K562 (cell line): ENCODE results near the gene OGFR. TPM values are rescaled to one million over a fixed set of nuclear protein-coding genes. Genes with fewer than 3 reads are reported as not detected.
A peak's percentile ranks its signal among the peaks of the same experiment; 100 is the strongest.

Source experiments
- ATAC-seq: fragments of 200-7000 bp; cut with Tn5 transposase; 3 replicates; pipeline ENCODE4 v1.9.1; 2020; ENCODE audit warnings: moderate library complexity
- BruUV-seq: library from RNA; stranded (reverse); fragments of 400-500 nt; replicated peaks from 2 replicates; lab custom pipeline; 2021; lab: Mats Ljungman, UMichigan
- CTCF ChIA-PET: fragments of 300-600 bp; formaldehyde crosslinking; extraction: SDS; loops from one replicate; lab custom pipeline; 2021; ENCODE audit warnings: low intra/inter-chr PET ratio; lab: Yijun Ruan, JAX
- POLR2A ChIA-PET: fragments of 300-600, 350-650 bp; sonication (Branson Sonifier 250); formaldehyde crosslinking; extraction: SDS; loops from one replicate; lab custom pipeline; 2021; ENCODE audit warnings: antibody characterized with exemption, inconsistent platforms; lab: Yijun Ruan, JAX
- DNase-seq, 4 experiments: peaks; one replicate each; pipeline versions ENCODE4 v3.0.0 to v3.0.0-alpha.2; 2011 to 2018; ENCODE audit warnings: low spot score in 3 of 4, mixed read lengths in 3 of 4; ENCODE audit errors: extremely low read depth in 1 of 4
- FAIRE-seq: peaks from 2 replicates; lab custom pipeline; 2011; peaks lifted over from hg19 to GRCh38; lab: Jason Lieb, UNC
- H2AFZ ChIP-seq: 2 replicates; pipeline ENCODE4 v1.6.0; 2011; ENCODE audit warnings: low read depth, low read length, control low read depth, inconsistent platforms
- H3K27ac ChIP-seq: fragments of 200-600 bp; 3 replicates; pipeline ENCODE4 v1.8.0; 2011; ENCODE audit warnings: low read depth, mild to moderate bottlenecking, control low read depth, inconsistent platforms, low read length, moderate library complexity, mixed read lengths; ENCODE audit errors: extremely low read depth
- H3K27me3 ChIP-seq, 2 experiments: fragments of 300-600 bp in 1 of 2; 2 replicates in 1 of 2; 3 replicates in 1 of 2; pipeline versions ENCODE4 v1.6.0 to v1.8.0; 2011; ENCODE audit warnings: inconsistent platforms in 2 of 2, low read length in 2 of 2, mild to moderate bottlenecking in 1 of 2, mixed read lengths in 1 of 2, moderate library complexity in 1 of 2; ENCODE audit not compliant: control insufficient read depth in 2 of 2, insufficient read depth in 2 of 2
- H3K36me3 ChIP-seq: fragments of 300-600 bp; 3 replicates; pipeline ENCODE4 v1.8.0; 2011; ENCODE audit warnings: mild to moderate bottlenecking, low read length, inconsistent platforms; ENCODE audit not compliant: control insufficient read depth, insufficient read depth
- H3K4me1 ChIP-seq, 2 experiments: fragments of 200-600 bp in 1 of 2; replicated peaks in 1 of 2; 2 replicates in 1 of 2; 3 replicates in 1 of 2; pipeline versions ENCODE4 v1.5.1 to v1.8.0; 2011; ENCODE audit warnings: inconsistent platforms in 2 of 2, low read length in 2 of 2, mild to moderate bottlenecking in 1 of 2, mixed read lengths in 1 of 2, moderate library complexity in 1 of 2; ENCODE audit not compliant: control insufficient read depth in 2 of 2, insufficient read depth in 2 of 2
- H3K4me2 ChIP-seq: 2 replicates; pipeline ENCODE4 v1.6.1; 2011; ENCODE audit warnings: low read length, control low read depth, inconsistent platforms, mixed read lengths; ENCODE audit not compliant: insufficient read depth
- H3K4me3 ChIP-seq: fragments of 200-600 bp; sonication (generic), shearing (Covaris generic); 2 replicates; pipeline ENCODE4 v1.5.1; 2016; ENCODE audit warnings: control low read depth, inconsistent platforms
- H3K79me2 ChIP-seq: fragments of 200-600 bp; 3 replicates; pipeline ENCODE4 v1.8.0; 2011; ENCODE audit warnings: low read length, inconsistent platforms; ENCODE audit not compliant: control insufficient read depth, insufficient read depth
- H3K9ac ChIP-seq, 2 experiments: 2 replicates each; pipeline versions ENCODE4 v1.6.0 to v1.6.1; 2011; ENCODE audit warnings: low read depth in 2 of 2, low read length in 2 of 2, control low read depth in 1 of 2, inconsistent platforms in 1 of 2, mild to moderate bottlenecking in 1 of 2, mixed read lengths in 1 of 2; ENCODE audit not compliant: insufficient read depth in 1 of 2
- H3K9me1 ChIP-seq: one replicate; pipeline ENCODE4 v1.6.0; 2011; ENCODE audit warnings: inconsistent platforms, mild to moderate bottlenecking, low read length, moderate library complexity; ENCODE audit not compliant: control insufficient read depth, insufficient read depth
- H3K9me3 ChIP-seq: replicated peaks from 2 replicates; pipeline ENCODE4 v1.5.1; 2011; ENCODE audit warnings: low read depth, low read length, inconsistent platforms; ENCODE audit not compliant: control insufficient read depth, insufficient read depth
- H4K20me1 ChIP-seq: replicated peaks from 2 replicates; pipeline ENCODE4 v1.6.1; 2011; ENCODE audit warnings: low read length, inconsistent platforms, mixed read lengths; ENCODE audit not compliant: control insufficient read depth, insufficient read depth
- CBX3 ChIP-seq, 2 experiments: IDR thresholded peaks; 1 replicate in 1 of 2; 2 replicates in 1 of 2; pipeline ENCODE4 v1.6.1; 2012; ENCODE audit warnings: inconsistent platforms in 2 of 2, low read length in 2 of 2, borderline replicate concordance in 1 of 2, control low read depth in 1 of 2
- ETV1 ChIP-seq: fragments of 450-650 bp; conservative IDR thresholded peaks from 2 replicates; pipeline ENCODE4 v1.6.1; 2016; ENCODE audit warnings: missing genetic modification characterization, control low read depth, low read depth, missing compliant biosample characterization
- GABPB1 ChIP-seq: sonication (generic); formaldehyde crosslinking; IDR thresholded peaks from 2 replicates; pipeline ENCODE4 v1.8.0; 2022; ENCODE audit warnings: mild to moderate bottlenecking, missing genetic modification reagents
- MCM5 ChIP-seq: fragments of 450-650 bp; IDR thresholded peaks from 2 replicates; pipeline ENCODE4 v1.6.1; 2016; ENCODE audit warnings: low read depth
- NR3C1 ChIP-seq: sonication (generic); formaldehyde crosslinking; IDR thresholded peaks from 2 replicates; pipeline ENCODE4 v1.8.1; 2022; ENCODE audit warnings: missing genetic modification reagents
- POLR3G ChIP-seq: IDR thresholded peaks from 2 replicates; pipeline ENCODE4 v1.6.1; 2011; ENCODE audit not compliant: insufficient read length, insufficient replicate concordance; ENCODE audit errors: extremely low read depth
- SMC3 ChIP-seq: conservative IDR thresholded peaks from 2 replicates; pipeline ENCODE4 v1.6.1; 2011; ENCODE audit warnings: low read depth, low read length, improper control_type of control experiment; ENCODE audit not compliant: insufficient read depth
- ZBTB7A ChIP-seq: IDR thresholded peaks from 2 replicates; pipeline ENCODE4 v1.6.1; 2011; ENCODE audit warnings: low read depth, mild to moderate bottlenecking, low read length, moderate library complexity, borderline replicate concordance; ENCODE audit not compliant: control insufficient read depth
- ZFP36 ChIP-seq: fragments of 150-350 bp; IDR thresholded peaks from 2 replicates; pipeline ENCODE4 v1.6.1; 2018; ENCODE audit warnings: low read length, low read depth; ENCODE audit not compliant: partially characterized antibody
- ZNF232 ChIP-seq: sonication (generic); formaldehyde crosslinking; IDR thresholded peaks from 2 replicates; pipeline ENCODE4 v1.8.0; 2022; ENCODE audit warnings: mild to moderate bottlenecking, missing genetic modification reagents
- ZNF354B ChIP-seq: fragments of 250-450 bp; sonication (Bioruptor Pico); IDR thresholded peaks from 2 replicates; pipeline ENCODE4 v1.4.0; 2020
- WGBS: fragments of 100-300 bp; shearing (Covaris generic); methylation state at CpG from one replicate; pipeline ENCODE4 v1.1.6; 2016; ENCODE audit warnings: low coverage, mixed read lengths; ENCODE audit not compliant: insufficient coverage; ENCODE audit errors: missing lambda C conversion rate; 5-methylcytosine and 5-hydroxymethylcytosine counted together
- in situ Hi-C: fragments of 300-500 bp; cut with MboI; formaldehyde crosslinking; loops from 4 replicates; pipeline ENCODE4 v1.15.0; 2018; ENCODE audit warnings: inconsistent platforms, mixed read lengths
- intact Hi-C: fragments of 100-400 bp; cut with micrococcal nuclease; formaldehyde crosslinking; loops from 2 replicates; pipeline ENCODE4 v1.14.2; 2022
- polyA plus RNA-seq, 8 experiments: library from polyadenylated mRNA; depleted of rRNA in 4 of 8; stranded (reverse) in 5 of 8; unstranded in 3 of 8; fragments of >200 nt; fragmentation: Nextera tagmentation in 2 of 8; fragmentation: Illumina TruSeq in 1 of 8; extraction: Ambion mirVana in 2 of 8; extraction: Trizol in 1 of 8; gene quantifications; 2 replicates each; pipeline versions ENCODE4 v1.2.1 to v1.2.3, GENCODE V29; 2011 to 2014; ENCODE audit warnings: inconsistent platforms in 1 of 8, missing spikeins in 1 of 8
- total RNA-seq, 7 experiments: library from RNA; depleted of rRNA in 6 of 7; stranded (reverse); fragments of >200 nt in 6 of 7; fragmentation: Illumina TruSeq in 2 of 7; extraction: Trizol in 2 of 7; gene quantifications; 2 replicates each; pipeline versions ENCODE4 v1.2.1 to v1.2.3, GENCODE V29; 2011 to 2021; ENCODE audit warnings: low replicate concordance in 1 of 7
- TF ChIP-seq, protein P1 (sequence below), 3 experiments: IDR thresholded peaks in 2 of 3; conservative IDR thresholded peaks in 1 of 3; 2 replicates each; pipeline ENCODE4 v1.5.1; 2011 to 2012; ENCODE audit warnings: low read length in 3 of 3, mild to moderate bottlenecking in 3 of 3, control low read depth in 2 of 3, improper control_type of control experiment in 1 of 3, inconsistent platforms in 1 of 3, low read depth in 1 of 3, mixed read lengths in 1 of 3, moderate library complexity in 1 of 3; ENCODE audit not compliant: insufficient read depth in 2 of 3
- TF ChIP-seq, protein P2 (sequence below): sonication (generic); formaldehyde crosslinking; IDR thresholded peaks from 2 replicates; pipeline ENCODE4 v1.9.0; 2022; ENCODE audit warnings: mild to moderate bottlenecking, missing genetic modification reagents
- TF ChIP-seq, protein P3 (sequence below): fragments of 450-650 bp; formaldehyde crosslinking; IDR thresholded peaks from 2 replicates; pipeline ENCODE4 v1.4.0; 2020; ENCODE audit warnings: mild to moderate bottlenecking, moderate library complexity
- TF ChIP-seq, protein P4 (sequence below): sonication (generic); formaldehyde crosslinking; IDR thresholded peaks from 2 replicates; pipeline ENCODE4 v1.8.0; 2022; ENCODE audit warnings: mild to moderate bottlenecking, missing genetic modification reagents

Gene OGFR
- total and polyA plus RNA-seq, 9 of the 15 experiments (the other 6 are each of a cell fraction or from before 2014, with no cell fraction given): 0.39 to 56.3 (median 17.5) TPM

DNA sequence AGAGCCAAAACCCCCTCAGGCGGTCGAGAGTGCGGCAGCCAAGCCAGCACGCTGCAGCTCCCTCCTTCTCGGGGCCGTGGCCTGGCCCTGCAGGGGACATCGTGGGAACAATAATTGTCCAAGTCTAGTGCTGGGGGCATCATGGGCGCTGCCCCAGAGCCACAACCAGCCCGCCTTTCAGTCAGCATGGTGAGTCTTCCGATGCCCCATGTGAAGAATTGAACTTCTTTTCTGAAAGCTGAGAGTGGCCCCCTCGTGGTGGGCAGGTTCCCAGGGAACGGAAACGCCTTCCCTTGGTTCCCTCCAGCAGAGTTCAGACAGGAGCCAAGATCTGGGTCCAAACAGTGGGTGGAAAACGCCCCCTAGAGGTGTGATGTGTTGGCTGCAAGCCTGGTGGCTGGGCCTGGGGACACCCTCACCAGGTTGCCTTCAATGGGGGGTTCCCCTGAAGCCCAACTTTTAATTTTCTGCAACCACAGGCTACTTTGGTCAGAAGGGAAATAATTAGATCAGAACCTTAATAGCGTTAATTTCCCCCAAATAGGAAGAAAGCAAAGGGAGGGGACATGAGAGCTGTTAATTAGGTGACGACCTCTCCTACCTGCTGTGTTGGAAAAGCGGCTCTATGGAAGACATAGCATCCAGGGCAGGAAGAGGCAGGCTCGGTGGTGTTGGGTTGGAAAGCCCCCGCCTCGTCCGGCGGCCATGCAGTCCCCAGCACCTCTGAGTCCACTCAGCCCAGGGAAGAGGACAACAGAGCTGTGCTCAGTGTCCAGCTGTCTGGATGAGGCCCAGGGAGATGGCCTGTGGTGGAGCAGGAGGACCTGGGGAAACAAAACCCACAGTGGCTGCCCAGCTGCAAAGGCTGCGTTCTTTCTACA is 13.1 kb upstream of the OGFR start:
- peak; percentile 98 for FAIRE-seq
- TF ChIP-seq CBX3 (IDR thresholded peaks at IDR 0.05; ENCODE audit: borderline replicate concordance in 1 of 2, low read length in 2 of 2) (peak in 1 of 2 experiments; percentile 38; a peak in 1 of 3 replicates), GABPB1 (CRISPR knock-in tag) (peak; percentile 58), SMC3 (peak; percentile 78; the same call in 1 of the 2 replicates), ZFP36 (peak; percentile 7), ZNF354B (CRISPR knock-in tag) (no peak), ZNF232 (CRISPR knock-in tag) (0 out of 2 replicates have a peak, but pooled peaks have one; percentile 33), POLR3G (no peak), ETV1 (tag) (peak; percentile 76), ZBTB7A (peak; percentile 66; the same call in 1 of the 2 replicates), MCM5 (no peak), NR3C1 (CRISPR knock-in tag) (no peak)
- TF ChIP-seq, protein P1, sequence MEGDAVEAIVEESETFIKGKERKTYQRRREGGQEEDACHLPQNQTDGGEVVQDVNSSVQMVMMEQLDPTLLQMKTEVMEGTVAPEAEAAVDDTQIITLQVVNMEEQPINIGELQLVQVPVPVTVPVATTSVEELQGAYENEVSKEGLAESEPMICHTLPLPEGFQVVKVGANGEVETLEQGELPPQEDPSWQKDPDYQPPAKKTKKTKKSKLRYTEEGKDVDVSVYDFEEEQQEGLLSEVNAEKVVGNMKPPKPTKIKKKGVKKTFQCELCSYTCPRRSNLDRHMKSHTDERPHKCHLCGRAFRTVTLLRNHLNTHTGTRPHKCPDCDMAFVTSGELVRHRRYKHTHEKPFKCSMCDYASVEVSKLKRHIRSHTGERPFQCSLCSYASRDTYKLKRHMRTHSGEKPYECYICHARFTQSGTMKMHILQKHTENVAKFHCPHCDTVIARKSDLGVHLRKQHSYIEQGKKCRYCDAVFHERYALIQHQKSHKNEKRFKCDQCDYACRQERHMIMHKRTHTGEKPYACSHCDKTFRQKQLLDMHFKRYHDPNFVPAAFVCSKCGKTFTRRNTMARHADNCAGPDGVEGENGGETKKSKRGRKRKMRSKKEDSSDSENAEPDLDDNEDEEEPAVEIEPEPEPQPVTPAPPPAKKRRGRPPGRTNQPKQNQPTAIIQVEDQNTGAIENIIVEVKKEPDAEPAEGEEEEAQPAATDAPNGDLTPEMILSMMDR (IDR thresholded peaks at IDR 0.05 in 2 of 3, conservative IDR thresholded peaks at IDR 0.05 in 1 of 3; ENCODE audit: insufficient read depth in 2 of 3, low read depth in 1 of 3, low read length in 3 of 3): peak; percentile 97 to 98 (median 98)
- TF ChIP-seq, protein P2, sequence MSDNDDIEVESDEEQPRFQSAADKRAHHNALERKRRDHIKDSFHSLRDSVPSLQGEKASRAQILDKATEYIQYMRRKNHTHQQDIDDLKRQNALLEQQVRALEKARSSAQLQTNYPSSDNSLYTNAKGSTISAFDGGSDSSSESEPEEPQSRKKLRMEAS (CRISPR knock-in tag): peak; percentile 63; the same call in 1 of the 2 replicates
- TF ChIP-seq, protein P3, sequence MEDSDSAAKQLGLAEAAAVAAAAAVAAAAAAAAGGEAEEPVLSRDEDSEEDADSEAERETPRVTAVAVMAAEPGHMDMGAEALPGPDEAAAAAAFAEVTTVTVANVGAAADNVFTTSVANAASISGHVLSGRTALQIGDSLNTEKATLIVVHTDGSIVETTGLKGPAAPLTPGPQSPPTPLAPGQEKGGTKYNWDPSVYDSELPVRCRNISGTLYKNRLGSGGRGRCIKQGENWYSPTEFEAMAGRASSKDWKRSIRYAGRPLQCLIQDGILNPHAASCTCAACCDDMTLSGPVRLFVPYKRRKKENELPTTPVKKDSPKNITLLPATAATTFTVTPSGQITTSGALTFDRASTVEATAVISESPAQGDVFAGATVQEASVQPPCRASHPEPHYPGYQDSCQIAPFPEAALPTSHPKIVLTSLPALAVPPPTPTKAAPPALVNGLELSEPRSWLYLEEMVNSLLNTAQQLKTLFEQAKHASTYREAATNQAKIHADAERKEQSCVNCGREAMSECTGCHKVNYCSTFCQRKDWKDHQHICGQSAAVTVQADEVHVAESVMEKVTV: peak; percentile 56
- TF ChIP-seq, protein P4, sequence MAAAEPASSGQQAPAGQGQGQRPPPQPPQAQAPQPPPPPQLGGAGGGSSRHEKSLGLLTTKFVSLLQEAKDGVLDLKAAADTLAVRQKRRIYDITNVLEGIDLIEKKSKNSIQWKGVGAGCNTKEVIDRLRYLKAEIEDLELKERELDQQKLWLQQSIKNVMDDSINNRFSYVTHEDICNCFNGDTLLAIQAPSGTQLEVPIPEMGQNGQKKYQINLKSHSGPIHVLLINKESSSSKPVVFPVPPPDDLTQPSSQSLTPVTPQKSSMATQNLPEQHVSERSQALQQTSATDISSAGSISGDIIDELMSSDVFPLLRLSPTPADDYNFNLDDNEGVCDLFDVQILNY: no peak

More for the DNA sequence above, 13.1 kb upstream of the OGFR start:
- peak overlapping the region in 1 of 2 experiments; percentile 41; a peak in 2 of 4 replicates for H3K9ac ChIP-seq
- ATAC-seq (peak; percentile 59), DNase-seq (peak; percentile 69 to 90 (median 74))
- H3K4me1 ChIP-seq: peaks cover 6 to 50% of the 10 kb centered on the region in 2 experiments; a peak in 4 of 5 replicates
- H2AFZ ChIP-seq: peak overlapping the region; percentile 85
- BruUV-seq: no TSS peak
- no peaks in the 10 kb centered on the region for H4K20me1 ChIP-seq
- H3K9me1 ChIP-seq: no peaks in the 10 kb centered on the region
- no peak overlapping the region for H3K4me3 ChIP-seq
- H3K27ac ChIP-seq: no peak overlapping the region
- POLR2A ChIA-PET: interaction anchor here (0.8 to 1.2 kb wide), 4 partner anchors 12 to 238 kb away, joined by 3 to 4 read pairs (median 4); no protein-coding TSS in a partner anchor
- no peak overlapping the region for H3K4me2 ChIP-seq
- peaks cover 4 to 14% of the 10 kb centered on the region in 2 experiments; a peak in 3 of 5 replicates for H3K27me3 ChIP-seq
- CTCF ChIA-PET: interaction anchor here (0.8 to 2.9 kb wide), 4 partner anchors 124 to 382 kb away, joined by 3 to 20 read pairs (median 4); no protein-coding TSS in a partner anchor
- H3K9me3 ChIP-seq: no peaks in the 10 kb centered on the region
- intact Hi-C loops: loop anchor here (1.0 to 5.0 kb wide), 2 partner anchors 104 to 123 kb away; no protein-coding TSS in a partner anchor
- in situ Hi-C loops: loop anchor here (5.0 kb wide), 1 partner anchor 124 kb away; no protein-coding TSS in a partner anchor
- H3K79me2 ChIP-seq: no peaks in the 10 kb centered on the region; the same call in 2 of the 3 replicates
- 38% methylated on average over 23 of the region's 23 CpGs for whole genome bisulfite sequencing
- H3K36me3 ChIP-seq: no peaks in the 10 kb centered on the region
